GM12878 (cell line): ENCODE results near the gene ERLEC1. TPM values are rescaled to one million over a fixed set of nuclear protein-coding genes. Genes with fewer than 3 reads are reported as not detected.
A peak's percentile ranks its signal among the peaks of the same experiment; 100 is the strongest.

Experiments
- ATAC-seq: fragments of 200-7000 bp; cut with Tn5 transposase; 3 replicates; pipeline ENCODE4 v1.9.1; 2020; ENCODE audit warnings: mild to moderate bottlenecking, moderate library complexity
- BruUV-seq: library from RNA; stranded (reverse); fragments of 400-500 nt; replicated peaks from 2 replicates; lab custom pipeline; 2021; lab: Mats Ljungman, UMichigan
- CTCF ChIA-PET: fragments of 300-600 bp; sonication (Branson Sonifier 250); formaldehyde crosslinking; extraction: SDS; loops from one replicate; lab custom pipeline; 2021; ENCODE audit warnings: inconsistent platforms; lab: Yijun Ruan, JAX
- POLR2A ChIA-PET: fragments of 350-600 bp; formaldehyde crosslinking; extraction: SDS; loops from one replicate; lab custom pipeline; 2021; ENCODE audit warnings: inconsistent platforms; lab: Charles Lee
- RAD21 ChIA-PET: fragments of 300-600 bp; sonication (Branson Sonifier 250); formaldehyde crosslinking; loops from one replicate; lab custom pipeline; 2023; ENCODE audit warnings: antibody characterized with exemption; ENCODE audit not compliant: unreplicated experiment; lab: Charles Lee
- SMC1A ChIA-PET: fragments of 300-600 bp; sonication (Branson Sonifier 250); formaldehyde crosslinking; loops from one replicate; lab custom pipeline; 2023; ENCODE audit not compliant: unreplicated experiment, uncharacterized antibody; lab: Charles Lee
- DNase-seq: peaks from one replicate; pipeline ENCODE4 v3.0.0-alpha.2; 2011; ENCODE audit warnings: low read depth, low spot score
- FAIRE-seq: peaks from 3 replicates; lab custom pipeline; 2011; peaks lifted over from hg19 to GRCh38; lab: Jason Lieb, UNC
- H2AFZ ChIP-seq: 2 replicates; pipeline ENCODE4 v1.6.0; 2011; ENCODE audit warnings: low read depth, low read length, control low read depth; ENCODE audit not compliant: control insufficient read depth
- H3K27ac ChIP-seq: 2 replicates; pipeline ENCODE4 v1.5.1; 2011; ENCODE audit warnings: control low read depth; ENCODE audit not compliant: control insufficient read depth, insufficient read depth
- H3K27me3 ChIP-seq, 2 experiments: replicated peaks in 1 of 2; 2 replicates each; pipeline versions ENCODE4 v1.6.0 to v1.6.1; 2011; ENCODE audit warnings: low read length in 1 of 2; ENCODE audit not compliant: control insufficient read depth in 2 of 2, insufficient read depth in 2 of 2
- H3K36me3 ChIP-seq, 2 experiments: 2 replicates each; pipeline ENCODE4 v1.5.1; 2011; ENCODE audit warnings: low read length in 1 of 2; ENCODE audit not compliant: control insufficient read depth in 2 of 2, insufficient read depth in 2 of 2
- H3K4me1 ChIP-seq: 2 replicates; pipeline ENCODE4 v1.6.1; 2011; ENCODE audit warnings: mild to moderate bottlenecking, low read length, moderate library complexity, mixed read lengths; ENCODE audit not compliant: control insufficient read depth, insufficient read depth
- H3K4me2 ChIP-seq: 2 replicates; pipeline ENCODE4 v1.6.0; 2011; ENCODE audit warnings: control low read depth; ENCODE audit not compliant: control insufficient read depth, insufficient read depth
- H3K4me3 ChIP-seq: fragments of 200-600 bp; sonication (generic); 2 replicates; pipeline ENCODE4 v1.5.1; 2016
- H3K79me2 ChIP-seq: 2 replicates; pipeline ENCODE4 v1.6.0; 2011; ENCODE audit warnings: low read length; ENCODE audit not compliant: control insufficient read depth, insufficient read depth
- H3K9ac ChIP-seq: 2 replicates; pipeline ENCODE4 v1.8.0; 2011; ENCODE audit warnings: low read length, control low read depth, mixed read lengths; ENCODE audit not compliant: control insufficient read depth, insufficient read depth
- H3K9me3 ChIP-seq: replicated peaks from 3 replicates; pipeline ENCODE4 v1.5.1; 2011; ENCODE audit warnings: mild to moderate bottlenecking, low read length; ENCODE audit not compliant: control insufficient read depth, insufficient read depth
- H4K20me1 ChIP-seq: 2 replicates; pipeline ENCODE4 v1.6.0; 2011; ENCODE audit not compliant: control insufficient read depth, insufficient read depth
- RFX5 ChIP-seq: IDR thresholded peaks from 2 replicates; pipeline ENCODE4 v1.6.1; 2011; ENCODE audit warnings: low read depth, low read length, improper control_type of control experiment
- TARDBP ChIP-seq: IDR thresholded peaks from 2 replicates; pipeline ENCODE4 v1.6.1; 2016; ENCODE audit warnings: borderline replicate concordance
- WGBS: methylation state at CpG from one replicate; pipeline ENCODE4 v1.1.6; 2016; ENCODE audit warnings: low lambda C conversion rate; ENCODE audit not compliant: insufficient replicate concordance, insufficient coverage; ENCODE audit errors: missing lambda C conversion rate; 5-methylcytosine and 5-hydroxymethylcytosine counted together
- in situ Hi-C: fragments of 300-500 bp; cut with MboI; formaldehyde crosslinking; loops from 9 replicates; pipeline ENCODE4 v1.14.3; 2018; ENCODE audit warnings: mixed read lengths
- intact Hi-C: fragments of 100-400 bp; cut with micrococcal nuclease; formaldehyde crosslinking; loops from one replicate; pipeline ENCODE4 v1.14.2; 2022; ENCODE audit not compliant: unreplicated experiment
- polyA plus RNA-seq, 11 experiments: library from polyadenylated mRNA; depleted of rRNA in 4 of 11; unstranded in 6 of 11; stranded (reverse) in 5 of 11; fragments of >200 nt; fragmentation: Nextera tagmentation in 4 of 11; fragmentation: Illumina TruSeq in 1 of 11; extraction: Ambion mirVana in 4 of 11; extraction: Trizol in 1 of 11; gene quantifications; 1 replicate in 1 of 11; 2 replicates in 10 of 11; pipeline versions ENCODE4 v1.2.1 to v1.2.3, GENCODE V29; 2011 to 2016; ENCODE audit warnings: inconsistent platforms in 2 of 11, missing spikeins in 2 of 11, low read depth in 1 of 11
- total RNA-seq, 4 experiments: library from RNA; depleted of rRNA in 3 of 4; stranded (reverse); fragments of >200 nt in 3 of 4; fragmentation: Illumina TruSeq in 1 of 4; extraction: Trizol in 1 of 4; gene quantifications; 2 replicates each; pipeline versions ENCODE4 v1.2.1 to v1.2.3, GENCODE V29; 2013 to 2021
- TF ChIP-seq, protein P1 (sequence below): IDR thresholded peaks from 2 replicates; pipeline ENCODE4 v1.6.1; 2011; ENCODE audit warnings: borderline replicate concordance, low read depth, mild to moderate bottlenecking, moderate library complexity, mixed read lengths, low read length; ENCODE audit not compliant: insufficient read depth; ENCODE audit errors: extremely low read length
- TF ChIP-seq, protein P2 (sequence below): fragments of 450-650 bp; IDR thresholded peaks from 2 replicates; pipeline ENCODE4 v1.6.1; 2017; ENCODE audit warnings: mild to moderate bottlenecking

The ERLEC1 gene
- total and polyA plus RNA-seq, 10 of the 15 experiments (the other 5 are each of a cell fraction or from before 2014, with no cell fraction given) = 14.1 to 52.2 (median 30.0) TPM

DNA sequence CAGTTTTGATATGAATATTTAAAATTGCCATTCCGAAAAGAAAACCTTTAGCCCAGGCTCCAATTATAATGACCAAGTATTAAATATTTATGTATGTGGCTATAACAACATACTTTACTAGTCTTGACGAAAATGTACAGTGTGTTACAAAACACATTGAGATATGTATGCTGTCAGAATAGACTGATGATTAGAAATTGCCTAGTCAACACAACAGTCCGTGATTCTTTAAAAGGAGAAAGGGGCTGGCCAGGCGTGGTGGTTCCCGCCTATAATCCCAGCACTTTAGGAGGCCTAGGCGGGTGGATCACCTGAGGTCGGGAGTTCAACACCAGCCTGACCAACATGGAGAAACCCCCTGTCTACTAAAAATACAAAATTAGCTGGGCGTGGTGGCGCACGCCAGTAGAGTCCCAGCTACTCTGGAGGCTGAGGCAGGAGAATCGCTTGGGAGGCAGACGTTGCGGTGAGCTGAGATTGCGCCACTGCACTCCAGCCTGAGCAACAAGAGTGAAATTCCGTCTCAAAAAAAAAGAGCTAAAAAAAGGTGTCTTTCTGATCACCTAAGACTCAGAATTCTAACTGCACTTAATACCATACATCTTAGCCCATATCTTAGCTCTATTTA, 17.4 kb upstream of the ERLEC1 start:
- TF ChIP-seq, protein P1, sequence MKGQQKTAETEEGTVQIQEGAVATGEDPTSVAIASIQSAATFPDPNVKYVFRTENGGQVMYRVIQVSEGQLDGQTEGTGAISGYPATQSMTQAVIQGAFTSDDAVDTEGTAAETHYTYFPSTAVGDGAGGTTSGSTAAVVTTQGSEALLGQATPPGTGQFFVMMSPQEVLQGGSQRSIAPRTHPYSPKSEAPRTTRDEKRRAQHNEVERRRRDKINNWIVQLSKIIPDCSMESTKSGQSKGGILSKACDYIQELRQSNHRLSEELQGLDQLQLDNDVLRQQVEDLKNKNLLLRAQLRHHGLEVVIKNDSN = no peak
- TF ChIP-seq RFX5 (no peak), TARDBP (no peak)
- TF ChIP-seq, protein P2, sequence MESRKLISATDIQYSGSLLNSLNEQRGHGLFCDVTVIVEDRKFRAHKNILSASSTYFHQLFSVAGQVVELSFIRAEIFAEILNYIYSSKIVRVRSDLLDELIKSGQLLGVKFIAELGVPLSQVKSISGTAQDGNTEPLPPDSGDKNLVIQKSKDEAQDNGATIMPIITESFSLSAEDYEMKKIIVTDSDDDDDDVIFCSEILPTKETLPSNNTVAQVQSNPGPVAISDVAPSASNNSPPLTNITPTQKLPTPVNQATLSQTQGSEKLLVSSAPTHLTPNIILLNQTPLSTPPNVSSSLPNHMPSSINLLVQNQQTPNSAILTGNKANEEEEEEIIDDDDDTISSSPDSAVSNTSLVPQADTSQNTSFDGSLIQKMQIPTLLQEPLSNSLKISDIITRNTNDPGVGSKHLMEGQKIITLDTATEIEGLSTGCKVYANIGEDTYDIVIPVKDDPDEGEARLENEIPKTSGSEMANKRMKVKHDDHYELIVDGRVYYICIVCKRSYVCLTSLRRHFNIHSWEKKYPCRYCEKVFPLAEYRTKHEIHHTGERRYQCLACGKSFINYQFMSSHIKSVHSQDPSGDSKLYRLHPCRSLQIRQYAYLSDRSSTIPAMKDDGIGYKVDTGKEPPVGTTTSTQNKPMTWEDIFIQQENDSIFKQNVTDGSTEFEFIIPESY = peak; percentile 68; the same call in 1 of the 2 replicates
- TF ChIP-seq, all 136 proteins: peak for 1
- Histone ChIP-seq H3K9ac (peak overlapping the region; percentile 90), H3K4me2 (peak overlapping the region; percentile 85), H3K79me2 (peaks cover 42% of the 10 kb centered on the region), H2AFZ (no peak overlapping the region), H3K27me3 (no peaks in the 10 kb centered on the region), H3K36me3 (peaks cover 0 to 2% of the 10 kb centered on the region in 2 experiments; a peak in 1 of 4 replicates), H3K4me3 (peak overlapping the region; percentile 92), H3K9me3 (no peaks in the 10 kb centered on the region; the same call in 2 of the 3 replicates), H3K4me1 (peaks cover 5% of the 10 kb centered on the region; the same call in 1 of the 2 replicates), H3K27ac (no peak overlapping the region), H4K20me1 (no peaks in the 10 kb centered on the region)
- SMC1A ChIA-PET = interaction anchor here (4.5 to 5.8 kb wide), 2 partner anchors 13 to 18 kb away, joined by 22 to 44 read pairs; partner anchors contain the start of genes ASB3 and ERLEC1
- POLR2A ChIA-PET = interaction anchor here (0.9 to 3.4 kb wide), 2 partner anchors 10 to 16 kb away, joined by 3 to 37 read pairs; partner anchors contain the start of genes ASB3 and ERLEC1
- no peak for ATAC-seq
- no peak for FAIRE-seq
- 96% methylated on average over 15 of the region's 15 CpGs for WGBS
- no TSS peak for BruUV-seq
- CTCF ChIA-PET = interaction anchor here (1.2 to 2.6 kb wide), 3 partner anchors 11 to 18 kb away, joined by 3 to 14 read pairs (median 4); partner anchors contain the start of genes ASB3 and ERLEC1
- intact Hi-C loops (no loop called here), in situ Hi-C loops (no loop called here)
- RAD21 ChIA-PET = interaction anchor here (0.9 to 2.4 kb wide), 2 partner anchors 18 to 201 kb away, joined by 3 to 12 read pairs; partner anchors contain the start of genes ASB3 and ERLEC1
- no peak for DNase-seq
